Stomach (tissue), 9 donors: Measurements from ENCODE around the gene ABCG5. TPM values are rescaled to one million over a fixed set of nuclear protein-coding genes. Genes with fewer than 3 reads are reported as not detected.

Experiments
- DNase-seq, 2 donors: peaks; one replicate each; pipeline versions ENCODE4 v3.0.0 to v3.0.0-alpha.2; 2013 to 2019
- H3K27ac ChIP-seq, 5 donors: fragments of 200-600 bp in 4 of 5; sonication (generic) in 4 of 5; one replicate each; pipeline ENCODE4 v1.5.1; 2013 to 2019; ENCODE audit warnings: mild to moderate bottlenecking in 1 of 5, moderate library complexity in 1 of 5
- H3K27me3 ChIP-seq, 3 donors: fragments of 200-600 bp; sonication (generic); one replicate each; pipeline ENCODE4 v1.5.1; 2017 to 2019; ENCODE audit warnings: mixed run types in 1 of 3
- H3K36me3 ChIP-seq, 4 donors: fragments of 200-600 bp; sonication (generic); 1 replicate in 3 of 4; 2 replicates in 1 of 4; pipeline ENCODE4 v1.5.1; 2016 to 2019
- H3K4me1 ChIP-seq, 4 donors: fragments of 200-600 bp; sonication (generic); one replicate each; pipeline ENCODE4 v1.5.1; 2016 to 2019
- H3K4me3 ChIP-seq, 4 donors: fragments of 200-600 bp; sonication (generic) in 3 of 4; one replicate each; pipeline ENCODE4 v1.5.1; 2016 to 2019; ENCODE audit warnings: mild to moderate bottlenecking in 1 of 4
- H3K9me3 ChIP-seq, 4 donors: fragments of 200-600 bp; sonication (generic); one replicate each; pipeline ENCODE4 v1.5.1; 2016 to 2019
- CTCF ChIP-seq, 7 experiments: fragments of 450-650 bp in 4 of 7; fragments of 200-600 bp in 3 of 7; sonication (generic) in 3 of 7; IDR thresholded peaks; one replicate each; pipeline ENCODE4 v1.5.1; 2016 to 2019; ENCODE audit warnings: antibody characterized with exemption in 7 of 7, control low read depth in 2 of 7, mild to moderate bottlenecking in 1 of 7
- EP300 ChIP-seq: sonication (generic); formaldehyde crosslinking; IDR thresholded peaks from one replicate; pipeline ENCODE4 v1.6.1; 2017; ENCODE audit warnings: antibody characterized with exemption
- POLR2A ChIP-seq, 4 donors: fragments of 450-650 bp; IDR thresholded peaks; one replicate each; pipeline ENCODE4 v1.6.1; 2016; ENCODE audit warnings: antibody characterized with exemption in 4 of 4, control low read depth in 2 of 4, mild to moderate bottlenecking in 1 of 4, moderate library complexity in 1 of 4
- POLR2AphosphoS5 ChIP-seq, 3 donors: sonication (generic); formaldehyde crosslinking; IDR thresholded peaks; one replicate each; pipeline ENCODE4 v1.6.1; 2016; ENCODE audit warnings: antibody characterized with exemption in 3 of 3
- WGBS, 5 donors: extraction: QIAGEN DNeasy Blood & Tissue Kit in 3 of 5; methylation state at CpG; one replicate each; pipeline versions ENCODE4 v1.1.5 to v1.1.7; 2013 to 2018; 5-methylcytosine and 5-hydroxymethylcytosine counted together
- intact Hi-C: fragments of 100-400 bp; cut with DNase I; formaldehyde crosslinking; loops from one replicate; pipeline ENCODE4 v1.15.1; 2023; ENCODE audit warnings: low total_unique reads
- polyA plus RNA-seq, 3 donors: library from polyadenylated mRNA; stranded (reverse); fragments of 200-250 nt; gene quantifications; one replicate each; pipeline ENCODE4 v1.2.3, GENCODE V29; 2013
- total RNA-seq, 5 donors: library from RNA; depleted of rRNA; stranded (reverse); fragments of >200 nt; gene quantifications; one replicate each; pipeline versions ENCODE4 v1.1.0 to v1.2.3, GENCODE V29; 2014 to 2016
- donor health status: healthy with polysubstance abuse.
- donor health status: Bipolar disorder and iron deficiency.
- donor health status: healthy.

The ABCG5 gene
- total and polyA plus RNA-seq, 8 donors: 0.92 TPM; not detected in 7

- Histone ChIP-seq H3K4me1 (peaks cover 0 to 15% (median 4%) of the 10 kb centered on the region in 4 donors), H3K27ac (no peak overlapping the region), H3K36me3 (peaks cover 0 to 29% (median 19%) of the 10 kb centered on the region in 4 donors), H3K27me3 (no peaks in the 10 kb centered on the region), H3K4me3 (no peak overlapping the region), H3K9me3 (no peaks in the 10 kb centered on the region)
- no peak for DNase-seq
- TF ChIP-seq POLR2AphosphoS5 (IDR thresholded peaks at IDR 0.05): no peak
- no peak for TF ChIP-seq EP300
- TF ChIP-seq CTCF (IDR thresholded peaks at IDR 0.05): no peak
- no peak for TF ChIP-seq POLR2A (IDR thresholded peaks at IDR 0.05)
- 51 to 97% (median 80%) methylated on average over 1 of the region's 1 CpG for WGBS, 5 donors
- intact Hi-C loops: no loop called here
Observed at GRCh38 chr2:43803113-43803512, 35.5 kb downstream of the ABCG5 start.

GRCh38 chr2:43802135-43802534 is 36.5 kb downstream of the ABCG5 start:
- TF ChIP-seq POLR2AphosphoS5 (IDR thresholded peaks at IDR 0.05): no peak
- TF ChIP-seq EP300: no peak
- no peak for TF ChIP-seq POLR2A (IDR thresholded peaks at IDR 0.05)
- TF ChIP-seq CTCF (IDR thresholded peaks at IDR 0.05): no peak
- WGBS, 5 donors: 78 to 93% (median 91%) methylated on average over 2 of the region's 2 CpGs
- Histone ChIP-seq H3K36me3 (peaks cover 0 to 35% (median 19%) of the 10 kb centered on the region in 4 donors), H3K9me3 (no peaks in the 10 kb centered on the region), H3K4me1 (peaks cover 0 to 15% (median 4%) of the 10 kb centered on the region in 4 donors), H3K27ac (no peak overlapping the region), H3K27me3 (no peaks in the 10 kb centered on the region), H3K4me3 (no peak overlapping the region)
- intact Hi-C loops: no loop called here
- DNase-seq: no peak

GRCh38 chr2:43800894-43801293 is 37.7 kb downstream of the ABCG5 start:
- Histone ChIP-seq H3K4me3 (no peak overlapping the region), H3K36me3 (peaks cover 0 to 33% (median 23%) of the 10 kb centered on the region in 4 donors), H3K27me3 (no peaks in the 10 kb centered on the region), H3K27ac (no peak overlapping the region), H3K9me3 (no peaks in the 10 kb centered on the region), H3K4me1 (peaks cover 0 to 4% (median 2%) of the 10 kb centered on the region in 4 donors)
- TF ChIP-seq POLR2A (IDR thresholded peaks at IDR 0.05) (no peak), POLR2AphosphoS5 (IDR thresholded peaks at IDR 0.05) (no peak), EP300 (no peak), CTCF (IDR thresholded peaks at IDR 0.05) (no peak)
- DNase-seq: no peak
- intact Hi-C loops: no loop called here

GRCh38 chr2:43798300-43798699 is 40.3 kb downstream of the ABCG5 start:
- no peak overlapping the region for H3K27ac ChIP-seq
- no peak for TF ChIP-seq POLR2AphosphoS5 (IDR thresholded peaks at IDR 0.05)
- no peak for TF ChIP-seq EP300
- TF ChIP-seq POLR2A (IDR thresholded peaks at IDR 0.05): no peak
- TF ChIP-seq CTCF (IDR thresholded peaks at IDR 0.05): peak in 2 of 7 experiments; percentile 18 to 20
- peaks cover 0 to 37% (median 23%) of the 10 kb centered on the region in 4 donors for H3K36me3 ChIP-seq
- intact Hi-C loops: no loop called here
- no peak overlapping the region for H3K4me3 ChIP-seq
- no peaks in the 10 kb centered on the region for H3K9me3 ChIP-seq
- peaks cover 0 to 4% (median 1%) of the 10 kb centered on the region in 4 donors for H3K4me1 ChIP-seq
- no peak for DNase-seq
- WGBS, 5 donors: 73 to 80% (median 75%) methylated on average over 4 of the region's 4 CpGs
- H3K27me3 ChIP-seq: no peaks in the 10 kb centered on the region
